ENCODE results near the gene GNB1.
A peak's percentile ranks its signal among the peaks of the same experiment; 100 is the strongest.
"Not testable (repeated sequence)": the region's sequence is repeated elsewhere in the genome, so short reads cannot be mapped to it uniquely, and the experiment has no call there.

GNB1 gene

GRCh38 chr1:1748686-1749321 is 142.1 kb downstream of the GNB1 start:
- H3K27me3 ChIP-seq, result no peaks in the 10 kb centered on the region
- H3K9me3 ChIP-seq, result peaks cover 3% of the 10 kb centered on the region
- H3K4me3 ChIP-seq (ENCODE audit: low read depth in 1 of 2, low read length in 1 of 2), result no peak overlapping the region
- H3K27ac ChIP-seq, result peak overlapping the region; percentile 45
- peaks cover 19% of the 10 kb centered on the region for H3K36me3 ChIP-seq
- TF ChIP-seq, protein P1, sequence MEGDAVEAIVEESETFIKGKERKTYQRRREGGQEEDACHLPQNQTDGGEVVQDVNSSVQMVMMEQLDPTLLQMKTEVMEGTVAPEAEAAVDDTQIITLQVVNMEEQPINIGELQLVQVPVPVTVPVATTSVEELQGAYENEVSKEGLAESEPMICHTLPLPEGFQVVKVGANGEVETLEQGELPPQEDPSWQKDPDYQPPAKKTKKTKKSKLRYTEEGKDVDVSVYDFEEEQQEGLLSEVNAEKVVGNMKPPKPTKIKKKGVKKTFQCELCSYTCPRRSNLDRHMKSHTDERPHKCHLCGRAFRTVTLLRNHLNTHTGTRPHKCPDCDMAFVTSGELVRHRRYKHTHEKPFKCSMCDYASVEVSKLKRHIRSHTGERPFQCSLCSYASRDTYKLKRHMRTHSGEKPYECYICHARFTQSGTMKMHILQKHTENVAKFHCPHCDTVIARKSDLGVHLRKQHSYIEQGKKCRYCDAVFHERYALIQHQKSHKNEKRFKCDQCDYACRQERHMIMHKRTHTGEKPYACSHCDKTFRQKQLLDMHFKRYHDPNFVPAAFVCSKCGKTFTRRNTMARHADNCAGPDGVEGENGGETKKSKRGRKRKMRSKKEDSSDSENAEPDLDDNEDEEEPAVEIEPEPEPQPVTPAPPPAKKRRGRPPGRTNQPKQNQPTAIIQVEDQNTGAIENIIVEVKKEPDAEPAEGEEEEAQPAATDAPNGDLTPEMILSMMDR (IDR thresholded peaks at IDR 0.05), result no peak
- H3K4me1 ChIP-seq (ENCODE audit: control insufficient read depth in 1 of 2, insufficient read depth in 1 of 2, low read depth in 1 of 2, low read length in 1 of 2), result peaks cover 7% of the 10 kb centered on the region in 2 experiments

- H3K27me3 ChIP-seq; H3K36me3 ChIP-seq; H3K4me1 ChIP-seq (ENCODE audit: control insufficient read depth in 1 of 2, insufficient read depth in 1 of 2, low read depth in 1 of 2, low read length in 1 of 2); H3K9me3 ChIP-seq: not testable (repeated sequence)
- peak overlapping the region in 1 of 2 experiments; percentile 44 for H3K4me3 ChIP-seq (ENCODE audit: low read depth in 1 of 2, low read length in 1 of 2)
- H3K27ac ChIP-seq, result peak overlapping the region; percentile 86
Measured at GRCh38 chr1:1746566-1746909, 144.3 kb downstream of the GNB1 start.

- H3K4me1 ChIP-seq (ENCODE audit: control insufficient read depth in 1 of 2, insufficient read depth in 1 of 2, low read depth in 1 of 2, low read length in 1 of 2); H3K36me3 ChIP-seq; H3K27me3 ChIP-seq; H3K9me3 ChIP-seq: not testable (repeated sequence)
- Histone ChIP-seq H3K27ac (peak overlapping the region; percentile 86), H3K4me3 (ENCODE audit: low read depth in 1 of 2, low read length in 1 of 2) (peak overlapping the region in 1 of 2 experiments; percentile 44)
Measured at GRCh38 chr1:1745651-1746565, 145.0 kb downstream of the GNB1 start.

DNA sequence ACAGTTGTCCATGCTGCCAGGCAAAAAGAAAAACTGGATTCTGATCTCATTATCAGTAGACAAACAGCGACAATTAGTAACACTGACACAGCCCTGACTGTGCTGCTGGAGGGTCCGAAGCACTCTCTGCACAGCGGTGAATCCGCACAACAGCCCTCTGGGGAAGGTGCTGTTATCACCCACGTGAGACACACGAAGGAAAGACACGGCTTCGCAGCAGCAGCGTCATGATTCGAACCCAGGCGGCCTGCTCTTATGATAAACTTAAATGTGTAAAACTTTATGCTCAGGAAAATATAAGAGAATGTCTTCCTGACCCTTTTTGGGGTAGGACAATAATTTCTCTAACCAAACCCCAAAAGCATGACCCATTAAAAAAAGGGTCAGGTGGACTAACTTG is 148.4 kb downstream of the GNB1 start:
- not testable (repeated sequence) for H3K4me3 ChIP-seq (ENCODE audit: low read depth in 1 of 2, low read length in 1 of 2); H3K9me3 ChIP-seq; H3K4me1 ChIP-seq (ENCODE audit: control insufficient read depth in 1 of 2, insufficient read depth in 1 of 2, low read depth in 1 of 2, low read length in 1 of 2); H3K27me3 ChIP-seq; H3K36me3 ChIP-seq; H3K27ac ChIP-seq

- H3K4me3 ChIP-seq (ENCODE audit: low read depth in 1 of 2, low read length in 1 of 2); H3K27ac ChIP-seq: not testable (repeated sequence)
Measured at GRCh38 chr1:1741013-1741412, 149.9 kb downstream of the GNB1 start.

DNA sequence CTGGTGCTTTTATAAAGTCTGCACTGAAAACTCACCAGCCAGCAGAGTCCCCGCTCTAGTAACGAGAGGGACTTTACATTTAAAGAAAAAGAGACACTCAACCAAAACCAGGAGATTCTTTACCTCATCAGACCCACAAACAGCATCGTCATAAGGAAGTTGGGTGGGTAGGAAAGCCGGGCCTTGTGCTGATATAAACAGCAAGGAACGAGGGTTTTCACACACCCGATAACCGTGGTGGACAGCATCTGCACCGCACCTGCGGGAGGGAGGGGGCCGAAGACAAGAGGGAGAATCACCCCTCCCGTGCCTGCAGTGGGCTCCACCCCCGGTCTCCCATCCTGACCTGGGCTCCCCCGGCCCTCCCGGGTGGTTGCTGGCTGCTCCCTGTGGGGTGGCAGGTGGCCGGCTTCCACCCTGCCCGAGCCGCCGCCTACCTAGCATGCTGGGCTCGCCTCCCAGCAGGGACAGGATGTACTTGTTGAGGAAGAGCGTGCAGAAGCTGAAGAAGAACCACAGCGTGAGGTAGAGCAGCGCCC is 152.0 kb downstream of the GNB1 start:
- H3K4me1 ChIP-seq (ENCODE audit: control insufficient read depth in 1 of 2, insufficient read depth in 1 of 2, low read depth in 1 of 2, low read length in 1 of 2); H3K27me3 ChIP-seq; H3K27ac ChIP-seq; H3K9me3 ChIP-seq; H3K4me3 ChIP-seq (ENCODE audit: low read depth in 1 of 2, low read length in 1 of 2): not testable (repeated sequence)
- H3K36me3 ChIP-seq, result peaks cover 20% of the 10 kb centered on the region

More at GRCh38 chr1:1741013-1741412, 149.9 kb downstream of the GNB1 start:
- H3K27me3 ChIP-seq; H3K4me1 ChIP-seq (ENCODE audit: control insufficient read depth in 1 of 2, insufficient read depth in 1 of 2, low read depth in 1 of 2, low read length in 1 of 2); H3K36me3 ChIP-seq; H3K9me3 ChIP-seq: not testable (repeated sequence)

- peaks cover 29% of the 10 kb centered on the region for H3K36me3 ChIP-seq
- not testable (repeated sequence) for H3K27ac ChIP-seq; H3K27me3 ChIP-seq; H3K9me3 ChIP-seq; H3K4me1 ChIP-seq (ENCODE audit: control insufficient read depth in 1 of 2, insufficient read depth in 1 of 2, low read depth in 1 of 2, low read length in 1 of 2); H3K4me3 ChIP-seq (ENCODE audit: low read depth in 1 of 2, low read length in 1 of 2)
Measured at GRCh38 chr1:1737675-1738590, 153.0 kb downstream of the GNB1 start.
